GM20000 (cell line): ENCODE results near the gene RPS16.

ENCODE experiments used
- DNase-seq: peaks from one replicate; pipeline ENCODE4 v3.0.0; 2012; ENCODE audit warnings: low spot score
- CTCF ChIP-seq: IDR thresholded peaks from 2 replicates; pipeline ENCODE4 v1.5.1; 2012; ENCODE audit warnings: mild to moderate bottlenecking, control low read depth; ENCODE audit errors: extremely low read depth, missing control alignments

The RPS16 gene

GRCh38 chr19:39397360-39398296 lies 38.1 kb downstream of the RPS16 start:
- peak; percentile 92 for TF ChIP-seq CTCF
- DNase-seq: peak; percentile 86

- no peak for TF ChIP-seq CTCF
- peak; percentile 98 for DNase-seq
Observed at GRCh38 chr19:39390751-39391437, 44.9 kb downstream of the RPS16 start, which contains the start of the genes MED29 and PAF1. MED29 (plus strand) TSS chr19:39391378; CDS start chr19:39391423, 45 bp downstream. PAF1 (minus strand) TSS chr19:39391106; CDS start chr19:39390864, 242 bp downstream.

GRCh38 chr19:39390451-39390750 lies 45.3 kb downstream of the RPS16 start:
- no peak for DNase-seq
- no peak for TF ChIP-seq CTCF

GRCh38 chr19:39389631-39390414 lies 45.9 kb downstream of the RPS16 start:
- no peak for TF ChIP-seq CTCF
- no peak for DNase-seq

GRCh38 chr19:39388657-39389056 lies 47.1 kb downstream of the RPS16 start:
- no peak for DNase-seq
- TF ChIP-seq CTCF: no peak

- DNase-seq: no peak
- no peak for TF ChIP-seq CTCF
Observed at GRCh38 chr19:39386557-39386956, 49.2 kb downstream of the RPS16 start.
